Parathyroid adenoma (tissue), 2 donors: Measurements from ENCODE around the gene FRK.

Experiments used
- H2AFZ ChIP-seq: fragments of 300-600 bp; sonication (generic); one replicate; pipeline ENCODE4 v1.7.0; 2017; ENCODE audit warnings: antibody characterized with exemption, mild to moderate bottlenecking
- H3K27ac ChIP-seq: fragments of 300-600 bp; sonication (generic); one replicate; pipeline ENCODE4 v1.7.0; 2017
- H3K27me3 ChIP-seq: fragments of 300-600 bp; sonication (generic); one replicate; pipeline ENCODE4 v1.7.0; 2017; ENCODE audit warnings: low read length; ENCODE audit not compliant: control insufficient read depth, insufficient read depth
- H3K36me3 ChIP-seq: fragments of 300-600 bp; sonication (generic); one replicate; pipeline ENCODE4 v1.7.0; 2017; ENCODE audit warnings: low read length; ENCODE audit not compliant: control insufficient read depth, insufficient read depth
- H3K4me1 ChIP-seq: fragments of 300-600 bp; sonication (generic); one replicate; pipeline ENCODE4 v1.7.0; 2017; ENCODE audit warnings: control low read depth
- H3K4me2 ChIP-seq: fragments of 300-600 bp; sonication (generic); one replicate; pipeline ENCODE4 v1.7.0; 2017; ENCODE audit warnings: low read length
- H3K4me3 ChIP-seq: fragments of 300-600 bp; sonication (generic); one replicate; pipeline ENCODE4 v1.7.0; 2017; ENCODE audit warnings: low read depth, low read length
- H3K79me2 ChIP-seq: fragments of 300-600 bp; sonication (generic); one replicate; pipeline ENCODE4 v1.7.0; 2017; ENCODE audit warnings: control low read depth
- H3K9ac ChIP-seq: fragments of 300-600 bp; sonication (generic); one replicate; pipeline ENCODE4 v1.7.0; 2017; ENCODE audit warnings: mild to moderate bottlenecking
- H3K9me3 ChIP-seq: fragments of 300-600 bp; sonication (generic); one replicate; pipeline ENCODE4 v1.7.0; 2017; ENCODE audit warnings: low read length; ENCODE audit not compliant: control insufficient read depth
- CTCF ChIP-seq: fragments of 300-600 bp; sonication (generic); IDR thresholded peaks from one replicate; pipeline ENCODE4 v1.7.0; 2017; ENCODE audit warnings: antibody characterized with exemption, mild to moderate bottlenecking
- donor health status: primary hyperparathyroidism.

The FRK gene

GRCh38 chr6:116094041-116094440, 33.4 kb upstream of the FRK start:
- no peak overlapping the region for H3K9ac ChIP-seq
- no peaks in the 10 kb centered on the region for H3K79me2 ChIP-seq
- no peak overlapping the region for H3K4me3 ChIP-seq
- no peak overlapping the region for H2AFZ ChIP-seq
- H3K27ac ChIP-seq: no peak overlapping the region
- no peaks in the 10 kb centered on the region for H3K36me3 ChIP-seq
- H3K27me3 ChIP-seq: no peaks in the 10 kb centered on the region
- no peaks in the 10 kb centered on the region for H3K9me3 ChIP-seq
- no peak for TF ChIP-seq CTCF
- H3K4me2 ChIP-seq: no peak overlapping the region
- H3K4me1 ChIP-seq: no peaks in the 10 kb centered on the region

DNA sequence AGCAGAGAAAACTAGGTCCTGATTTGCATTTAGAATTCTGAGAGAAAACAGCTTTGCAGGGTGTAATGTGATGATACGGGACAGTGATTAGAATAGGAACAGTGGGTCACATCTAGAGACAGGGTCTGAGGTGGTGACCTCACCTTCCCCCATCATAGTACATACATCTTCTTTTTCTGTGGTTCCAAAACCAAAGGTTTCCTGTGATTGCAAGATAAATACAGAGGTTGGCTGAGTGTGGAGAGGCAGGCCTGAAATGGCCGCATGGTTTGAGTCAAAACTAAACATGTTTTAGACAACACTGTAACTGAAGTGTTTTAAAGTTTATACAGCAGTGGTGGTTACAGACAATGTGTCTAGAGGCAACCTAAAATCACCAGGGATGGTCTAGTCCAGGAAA, 29.6 kb upstream of the FRK start:
- Histone ChIP-seq H3K9me3 (no peaks in the 10 kb centered on the region), H3K79me2 (no peaks in the 10 kb centered on the region), H3K27me3 (no peaks in the 10 kb centered on the region), H2AFZ (no peak overlapping the region), H3K36me3 (no peaks in the 10 kb centered on the region), H3K4me1 (no peaks in the 10 kb centered on the region), H3K4me2 (no peak overlapping the region), H3K27ac (no peak overlapping the region), H3K9ac (no peak overlapping the region), H3K4me3 (no peak overlapping the region)
- TF ChIP-seq CTCF: no peak

DNA sequence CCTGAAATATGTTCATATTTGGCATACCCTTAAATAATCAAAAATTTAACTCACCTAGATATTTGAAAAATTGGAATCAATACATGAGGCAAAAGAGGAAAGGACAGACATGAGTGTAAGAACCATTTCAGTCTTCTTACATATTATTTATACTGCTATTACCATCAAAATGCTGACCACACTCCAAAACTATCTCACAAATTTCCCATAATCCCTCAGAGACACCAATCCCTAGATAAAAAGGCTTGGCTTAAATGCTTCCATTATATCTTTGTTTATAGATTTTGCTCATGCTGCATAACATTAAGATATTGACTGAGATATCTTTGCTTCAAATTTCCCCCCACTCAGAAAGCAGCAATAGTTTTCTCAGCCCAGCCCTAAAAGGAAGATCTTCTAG, 28.3 kb upstream of the FRK start:
- H2AFZ ChIP-seq: no peak overlapping the region
- TF ChIP-seq CTCF: no peak
- no peak overlapping the region for H3K9ac ChIP-seq
- no peaks in the 10 kb centered on the region for H3K4me1 ChIP-seq
- H3K9me3 ChIP-seq: no peaks in the 10 kb centered on the region
- no peak overlapping the region for H3K4me3 ChIP-seq
- H3K36me3 ChIP-seq: no peaks in the 10 kb centered on the region
- H3K27me3 ChIP-seq: no peaks in the 10 kb centered on the region
- no peak overlapping the region for H3K27ac ChIP-seq
- no peak overlapping the region for H3K4me2 ChIP-seq
- no peaks in the 10 kb centered on the region for H3K79me2 ChIP-seq

- Histone ChIP-seq H2AFZ (no peak overlapping the region), H3K36me3 (no peaks in the 10 kb centered on the region), H3K27ac (no peak overlapping the region), H3K79me2 (no peaks in the 10 kb centered on the region), H3K4me1 (no peaks in the 10 kb centered on the region), H3K4me2 (no peak overlapping the region), H3K9me3 (no peaks in the 10 kb centered on the region), H3K27me3 (no peaks in the 10 kb centered on the region), H3K9ac (no peak overlapping the region), H3K4me3 (no peak overlapping the region)
- no peak for TF ChIP-seq CTCF
Measured at GRCh38 chr6:116087437-116088027, 26.8 kb upstream of the FRK start.

GRCh38 chr6:116084284-116084683, 23.6 kb upstream of the FRK start:
- H3K27me3 ChIP-seq: no peaks in the 10 kb centered on the region
- H3K36me3 ChIP-seq: no peaks in the 10 kb centered on the region
- H3K79me2 ChIP-seq: no peaks in the 10 kb centered on the region
- no peak overlapping the region for H3K4me2 ChIP-seq
- no peak for TF ChIP-seq CTCF
- H2AFZ ChIP-seq: no peak overlapping the region
- H3K9me3 ChIP-seq: no peaks in the 10 kb centered on the region
- no peak overlapping the region for H3K4me3 ChIP-seq
- no peaks in the 10 kb centered on the region for H3K4me1 ChIP-seq
- no peak overlapping the region for H3K27ac ChIP-seq
- no peak overlapping the region for H3K9ac ChIP-seq
